Activated naive CD4-positive, alpha-beta T cell treated with anti-CD3 and anti-CD28 coated beads, Interleukin-2, amount 10 ng/mL, durations not matched to agents 7 days and 5 days (primary cell): Measurements from ENCODE around the gene ZNF785.
A peak's percentile ranks its signal among the peaks of the same experiment; 100 is the strongest.
"Not testable (repeated sequence)": the region's sequence is repeated elsewhere in the genome, so short reads cannot be mapped to it uniquely, and the experiment has no call there.

Source experiments
- CTCF ChIA-PET: fragments of 350-600 bp; sonication (Branson Sonifier 250); formaldehyde crosslinking; loops from one replicate; lab custom pipeline; 2021; ENCODE audit warnings: antibody characterized with exemption; lab: Charles Lee
- DNase-seq: peaks from one replicate; pipeline ENCODE4 v3.0.0-alpha.2; 2020
- H3K27ac Mint-ChIP-seq: one replicate; pipeline ENCODE4 v1.8.0; 2021; ENCODE audit warnings: mild to moderate bottlenecking, moderate library complexity, mixed read lengths
- H3K27me3 Mint-ChIP-seq: one replicate; pipeline ENCODE4 v1.8.0; 2021; ENCODE audit warnings: mild to moderate bottlenecking, mixed read lengths
- H3K36me3 Mint-ChIP-seq: one replicate; pipeline ENCODE4 v1.8.0; 2021; ENCODE audit warnings: mixed read lengths
- H3K4me1 Mint-ChIP-seq: one replicate; pipeline ENCODE4 v1.8.0; 2021; ENCODE audit warnings: mixed read lengths
- H3K4me3 Mint-ChIP-seq: one replicate; pipeline ENCODE4 v1.8.0; 2021; ENCODE audit warnings: mild to moderate bottlenecking, moderate library complexity, mixed read lengths
- H3K9me3 Mint-ChIP-seq: one replicate; pipeline ENCODE4 v1.8.0; 2021; ENCODE audit warnings: mixed read lengths

The ZNF785 gene

GRCh38 chr16:30554557-30555314, 30.8 kb downstream of the ZNF785 start:
- H3K27ac Mint-ChIP-seq, result no peak overlapping the region
- no peak overlapping the region for H3K4me3 Mint-ChIP-seq
- peaks cover 70% of the 10 kb centered on the region for H3K4me1 Mint-ChIP-seq

DNA sequence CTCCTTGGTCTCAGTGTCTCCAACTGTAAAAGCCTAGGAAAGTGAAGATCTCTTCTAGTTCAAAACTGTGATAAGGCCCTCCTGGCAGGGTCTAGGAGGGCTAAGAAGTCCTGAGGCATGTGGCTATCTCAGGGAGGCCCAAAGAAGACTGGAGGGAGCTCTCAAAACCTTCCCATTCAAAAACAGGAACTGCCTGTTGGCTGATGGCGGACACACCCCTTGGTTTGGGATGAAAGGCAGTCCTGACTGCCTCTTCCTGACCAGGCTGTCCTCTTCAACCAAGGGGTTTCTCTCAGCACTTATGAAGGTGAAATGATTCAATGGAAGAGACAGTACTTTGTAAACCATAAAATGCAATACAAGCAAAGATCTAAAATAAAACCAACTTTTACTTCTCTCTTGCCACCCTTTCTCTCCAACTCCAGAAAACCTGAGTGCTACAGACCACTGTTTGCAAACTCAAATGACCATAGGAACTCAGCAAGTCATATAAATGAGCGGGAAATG, 32.1 kb downstream of the ZNF785 start:
- CTCF ChIA-PET, result interaction anchor here (4.1 kb wide), 1 partner anchor 18 kb away, joined by 28 read pairs; the partner anchor contains the start of gene ZNF747
- no peak overlapping the region for H3K4me3 Mint-ChIP-seq

More at GRCh38 chr16:30554557-30555314, 30.8 kb downstream of the ZNF785 start:
- no peak for DNase-seq
- CTCF ChIA-PET, result interaction anchor here (1.3 to 4.1 kb wide), 2 partner anchors 10 to 19 kb away, joined by 4 to 28 read pairs; partner anchors contain the start of gene ZNF747
- Mint-ChIP-seq H3K27me3 (no peaks in the 10 kb centered on the region), H3K36me3 (peaks cover 34% of the 10 kb centered on the region), H3K9me3 (no peaks in the 10 kb centered on the region)

DNA sequence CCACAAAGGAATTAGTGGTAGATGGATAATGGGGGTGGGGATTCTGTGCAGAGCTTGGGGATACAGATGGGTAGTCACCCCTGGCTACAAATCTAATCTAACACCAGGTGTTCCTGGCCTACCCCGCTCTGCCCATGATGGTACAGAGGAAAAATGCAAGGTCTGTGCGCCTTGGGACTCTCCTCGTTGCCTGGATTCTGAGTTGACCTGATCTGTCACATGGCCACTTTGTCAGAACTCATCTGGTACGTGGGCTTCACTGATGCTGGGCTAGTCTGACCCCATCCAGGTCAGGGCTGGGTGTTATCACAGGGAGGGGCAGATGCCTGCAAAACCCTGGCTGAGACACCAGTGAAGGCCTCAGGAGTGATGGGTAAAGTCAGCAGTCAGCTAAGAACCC, 32.5 kb downstream of the ZNF785 start:
- peaks cover 70% of the 10 kb centered on the region for H3K4me1 Mint-ChIP-seq
- H3K4me3 Mint-ChIP-seq, result no peak overlapping the region
- CTCF ChIA-PET, result interaction anchor here (4.1 kb wide), 1 partner anchor 17 kb away, joined by 28 read pairs; the partner anchor contains the start of gene ZNF747
- H3K9me3 Mint-ChIP-seq, result no peaks in the 10 kb centered on the region
- H3K36me3 Mint-ChIP-seq, result peaks cover 34% of the 10 kb centered on the region
- H3K27ac Mint-ChIP-seq, result peak overlapping the region; percentile 97
- DNase-seq, result no peak
- H3K27me3 Mint-ChIP-seq, result no peaks in the 10 kb centered on the region

More for the DNA sequence above, 32.1 kb downstream of the ZNF785 start:
- Mint-ChIP-seq H3K36me3 (peaks cover 34% of the 10 kb centered on the region), H3K4me1 (peaks cover 71% of the 10 kb centered on the region), H3K27ac (peak overlapping the region; percentile 97), H3K9me3 (no peaks in the 10 kb centered on the region), H3K27me3 (no peaks in the 10 kb centered on the region)
- DNase-seq, result no peak

- H3K27me3 Mint-ChIP-seq, result no peaks in the 10 kb centered on the region
- H3K4me1 Mint-ChIP-seq, result peaks cover 67% of the 10 kb centered on the region
Observed at GRCh38 chr16:30551781-30552180, 33.7 kb downstream of the ZNF785 start.

GRCh38 chr16:30548416-30549253, 36.9 kb downstream of the ZNF785 start:
- peaks cover 10% of the 10 kb centered on the region for H3K36me3 Mint-ChIP-seq
- CTCF ChIA-PET, result no interaction called here
- peaks cover 45% of the 10 kb centered on the region for H3K4me1 Mint-ChIP-seq
- no peaks in the 10 kb centered on the region for H3K9me3 Mint-ChIP-seq
- peak overlapping the region; percentile 4 for H3K27ac Mint-ChIP-seq
- H3K27me3 Mint-ChIP-seq, result no peaks in the 10 kb centered on the region
- DNase-seq, result no peak
- H3K4me3 Mint-ChIP-seq, result no peak overlapping the region

More at GRCh38 chr16:30551781-30552180, 33.7 kb downstream of the ZNF785 start:
- peak; percentile 85 for DNase-seq
- CTCF ChIA-PET, result interaction anchor here (0.6 to 4.1 kb wide), 3 partner anchors 16 to 77 kb away, joined by 3 to 28 read pairs (median 4); partner anchors contain the start of genes ZNF747 and ZNF785
- Mint-ChIP-seq H3K9me3 (no peaks in the 10 kb centered on the region), H3K4me3 (peak overlapping the region; percentile 68), H3K27ac (peak overlapping the region; percentile 97), H3K36me3 (peaks cover 30% of the 10 kb centered on the region)

- no peak for DNase-seq
- H3K4me1 Mint-ChIP-seq, result peaks cover 20% of the 10 kb centered on the region
- H3K4me3 Mint-ChIP-seq, result no peak overlapping the region
- CTCF ChIA-PET, result interaction anchor here (1.2 to 1.7 kb wide), 2 partner anchors 10 to 12 kb away, joined by 3 to 5 read pairs; partner anchors contain the start of gene ZNF747
- no peaks in the 10 kb centered on the region for H3K27me3 Mint-ChIP-seq
- H3K27ac Mint-ChIP-seq, result no peak overlapping the region
- H3K36me3 Mint-ChIP-seq, result no peaks in the 10 kb centered on the region
- H3K9me3 Mint-ChIP-seq, result no peaks in the 10 kb centered on the region
Observed at GRCh38 chr16:30546115-30546514, 39.4 kb downstream of the ZNF785 start.

GRCh38 chr16:30543067-30543466, 42.4 kb downstream of the ZNF785 start:
- Mint-ChIP-seq H3K36me3 (peaks cover under 1% of the 10 kb centered on the region), H3K27me3 (no peaks in the 10 kb centered on the region), H3K27ac (no peak overlapping the region), H3K4me3 (no peak overlapping the region), H3K4me1 (peaks cover 2% of the 10 kb centered on the region), H3K9me3 (no peaks in the 10 kb centered on the region)
- DNase-seq, result no peak
- CTCF ChIA-PET, result interaction anchor here (2.0 kb wide), 1 partner anchor 8 kb away, joined by 6 read pairs; the partner anchor contains the start of gene ZNF747

DNA sequence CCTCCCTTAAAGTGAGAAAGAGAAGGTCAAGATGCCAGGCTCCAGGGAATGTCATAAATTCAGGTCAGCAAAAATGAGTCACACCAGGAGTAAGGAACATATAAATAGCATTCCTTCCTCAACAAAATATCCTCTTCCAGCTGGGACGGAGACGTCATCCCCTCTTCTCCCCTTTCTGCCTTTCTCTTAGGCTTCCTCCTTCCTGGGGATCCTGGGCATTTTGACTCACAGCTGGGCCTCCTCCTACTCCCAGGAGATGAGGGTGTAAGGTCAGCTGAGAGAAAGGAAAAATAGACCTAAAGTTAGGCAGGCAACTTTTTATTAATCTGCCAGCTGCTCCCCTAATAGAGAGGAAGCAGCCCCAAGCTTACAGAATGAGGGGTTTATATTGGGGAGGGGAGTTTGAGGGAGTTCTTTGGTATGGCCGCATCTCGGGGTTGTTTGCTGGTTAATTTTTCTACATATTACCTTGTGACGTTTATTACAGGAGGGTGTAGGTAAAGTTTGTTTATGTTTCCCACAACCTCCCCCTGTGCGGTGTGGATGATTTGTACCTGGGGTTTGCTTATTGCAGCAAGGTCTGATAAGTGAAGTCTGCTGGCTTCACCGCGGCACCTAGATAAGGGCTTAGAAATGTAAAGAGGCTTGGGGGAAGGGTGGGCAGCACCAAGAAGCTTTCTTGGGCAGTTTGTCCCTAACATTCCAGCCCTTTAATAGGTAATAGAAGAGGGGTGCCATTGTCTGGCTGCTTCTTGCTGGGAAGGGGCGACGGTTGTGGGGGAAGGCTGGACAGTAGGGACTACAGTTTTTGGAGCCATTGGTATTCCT, 43.8 kb downstream of the ZNF785 start:
- CTCF ChIA-PET, result interaction anchor here (1.0 kb wide), 1 partner anchor 57 kb away, joined by 3 read pairs; no protein-coding TSS in a partner anchor
- no peak for DNase-seq
- Mint-ChIP-seq H3K36me3 (peaks cover 12% of the 10 kb centered on the region), H3K4me3 (no peak overlapping the region), H3K27me3 (no peaks in the 10 kb centered on the region), H3K4me1 (peaks cover 11% of the 10 kb centered on the region), H3K9me3 (no peaks in the 10 kb centered on the region), H3K27ac (no peak overlapping the region)

GRCh38 chr16:30540916-30541464, 44.5 kb downstream of the ZNF785 start:
- DNase-seq, result not testable (repeated sequence)

GRCh38 chr16:30539986-30540526, 45.4 kb downstream of the ZNF785 start:
- Mint-ChIP-seq H3K36me3 (peaks cover 19% of the 10 kb centered on the region), H3K4me1 (peaks cover 25% of the 10 kb centered on the region)
- DNase-seq, H3K27ac Mint-ChIP-seq, H3K27me3 Mint-ChIP-seq, H3K9me3 Mint-ChIP-seq, H3K4me3 Mint-ChIP-seq: not testable (repeated sequence)
- CTCF ChIA-PET, result interaction anchor here (0.6 to 1.0 kb wide), 4 partner anchors 11 to 217 kb away, joined by 3 read pairs; no protein-coding TSS in a partner anchor

More at GRCh38 chr16:30540916-30541464, 44.5 kb downstream of the ZNF785 start:
- Mint-ChIP-seq H3K36me3 (peaks cover 18% of the 10 kb centered on the region), H3K4me1 (peaks cover 18% of the 10 kb centered on the region)
- H3K9me3 Mint-ChIP-seq, H3K4me3 Mint-ChIP-seq, H3K27me3 Mint-ChIP-seq, H3K27ac Mint-ChIP-seq: not testable (repeated sequence)
- CTCF ChIA-PET, result interaction anchor here (1.0 kb wide), 1 partner anchor 58 kb away, joined by 3 read pairs; no protein-coding TSS in a partner anchor

DNA sequence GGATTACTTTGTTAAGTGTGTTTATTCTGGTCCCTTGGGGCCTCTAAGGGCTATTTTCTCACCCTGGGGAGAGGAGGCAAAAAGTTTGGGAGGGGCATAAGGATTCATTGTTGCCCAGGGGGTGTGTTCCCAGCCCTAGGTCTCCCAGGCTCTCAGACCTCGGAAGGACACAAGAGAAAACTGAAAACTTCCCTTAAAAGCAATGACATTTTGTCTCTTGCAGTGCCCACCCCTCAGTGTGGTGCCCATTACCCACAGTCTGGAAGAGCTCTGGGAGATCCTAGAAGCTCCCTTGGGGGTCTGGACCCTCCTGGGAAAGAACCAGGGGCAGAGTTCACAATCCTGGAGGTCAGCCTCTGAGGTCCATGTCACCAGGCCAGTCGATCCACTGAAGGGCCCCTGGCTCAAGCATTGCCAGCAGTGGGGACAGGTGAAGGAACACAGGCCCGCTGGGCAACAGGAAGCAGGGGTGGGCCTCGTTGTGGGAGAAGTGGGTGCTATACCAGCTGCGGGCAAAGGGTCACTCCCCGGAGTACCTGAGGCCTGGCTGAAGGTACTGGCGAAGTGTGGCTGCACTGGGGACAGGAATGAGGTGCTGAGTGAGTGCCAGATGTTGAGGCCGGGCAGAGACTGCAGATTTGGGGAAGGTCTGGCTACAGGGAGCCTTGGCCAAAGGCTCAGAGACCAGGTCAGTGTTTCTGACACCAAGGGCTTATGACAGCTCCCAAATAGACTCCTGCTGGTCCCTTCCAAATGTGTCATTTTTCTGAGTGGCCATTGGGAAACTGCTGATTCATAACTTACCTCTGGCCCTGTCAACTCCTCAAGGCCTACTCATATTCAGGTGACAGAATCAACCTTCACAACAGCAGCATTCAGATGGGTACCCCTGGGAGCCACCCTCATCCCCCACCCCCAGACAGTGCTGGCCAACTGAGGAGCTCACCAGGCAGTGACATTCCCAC, 46.2 kb downstream of the ZNF785 start:
- no peak overlapping the region for H3K27ac Mint-ChIP-seq
- CTCF ChIA-PET, result interaction anchor here (0.6 to 1.0 kb wide), 4 partner anchors 11 to 218 kb away, joined by 3 read pairs; no protein-coding TSS in a partner anchor
- peaks cover 28% of the 10 kb centered on the region for H3K4me1 Mint-ChIP-seq

More for the DNA sequence above, 46.2 kb downstream of the ZNF785 start:
- H3K27me3 Mint-ChIP-seq, result no peaks in the 10 kb centered on the region
- H3K9me3 Mint-ChIP-seq, result no peaks in the 10 kb centered on the region
- no peak for DNase-seq
- H3K36me3 Mint-ChIP-seq, result peaks cover 24% of the 10 kb centered on the region
- H3K4me3 Mint-ChIP-seq, result no peak overlapping the region
